Measurements from ENCODE around the gene TM9SF2.

Gene TM9SF2

DNA sequence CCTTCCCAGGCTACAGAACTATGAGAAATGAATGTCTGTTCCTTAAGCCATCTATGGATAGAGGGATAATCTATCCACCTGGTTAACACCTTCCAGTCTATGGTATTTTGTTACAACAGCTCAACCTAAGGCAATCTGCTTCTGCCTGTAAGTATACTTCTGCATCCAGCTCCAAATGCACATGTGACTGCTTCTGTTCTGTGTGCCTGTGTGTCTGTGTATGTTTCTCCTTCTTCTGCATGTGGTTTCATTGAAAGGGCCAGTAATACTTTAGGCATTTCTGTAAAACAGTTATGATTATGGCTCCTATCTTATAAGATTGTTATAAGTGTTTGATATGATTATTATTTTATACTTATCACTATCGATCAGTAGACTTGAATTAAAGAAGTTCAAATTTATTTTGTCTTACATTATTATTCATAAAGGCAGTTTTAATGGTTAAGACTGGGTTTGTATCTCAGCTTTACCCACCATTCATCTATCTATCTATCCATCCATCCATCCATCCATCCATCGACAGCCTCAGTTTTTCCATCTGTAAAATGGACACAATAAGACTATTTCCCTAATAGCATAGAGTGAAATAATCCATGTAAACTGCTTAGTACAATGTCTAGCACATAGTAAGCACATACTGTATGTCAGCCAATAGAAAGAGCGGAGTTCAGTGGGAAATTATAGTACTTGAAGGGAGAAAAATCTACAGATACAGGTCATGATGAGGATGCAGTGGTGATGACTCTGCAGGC, 37.5 kb upstream of the TM9SF2 start:
- no peak overlapping the region for H2AK5ac ChIP-seq (ENCODE audit: low read depth, low read length)
- H3K9ac ChIP-seq (ENCODE audit: low read depth, low read length, poor library complexity): no peak overlapping the region
- H3K4me3 ChIP-seq (ENCODE audit: low read length in 2 of 2): no peak overlapping the region
- no peak overlapping the region for H2BK15ac ChIP-seq (ENCODE audit: low read length)
- H3K14ac ChIP-seq (ENCODE audit: low read length): no peak overlapping the region
- H3K18ac ChIP-seq (ENCODE audit: low read length): no peak overlapping the region
- no peaks in the 10 kb centered on the region for H3K36me3 ChIP-seq (replicated peaks in 1 of 2; ENCODE audit: control insufficient read depth in 2 of 2, insufficient read depth in 2 of 2, low read length in 2 of 2)
- H2BK120ac ChIP-seq (ENCODE audit: low read depth, low read length): no peak overlapping the region
- no peak overlapping the region for H4K8ac ChIP-seq (ENCODE audit: low read depth, low read length)
- no peak overlapping the region for H3K4ac ChIP-seq (ENCODE audit: low read length)
- H3K27me3 ChIP-seq (ENCODE audit: control insufficient read depth in 3 of 3, insufficient read depth in 3 of 3, low read depth in 1 of 3, low read length in 3 of 3): peaks cover 0 to 13% (median 0%) of the 10 kb centered on the region in 3 experiments
- H3K27ac ChIP-seq (replicated peaks; ENCODE audit: low read length): no peak overlapping the region
- H2BK12ac ChIP-seq (ENCODE audit: low read length): no peak overlapping the region
- DNase-seq (ENCODE audit: low spot score): no peak
- no peak overlapping the region for H3K23ac ChIP-seq (ENCODE audit: low read depth, low read length, poor library complexity)
- H2AFZ ChIP-seq (ENCODE audit: low read length): no peak overlapping the region
- no peaks in the 10 kb centered on the region for H3K79me1 ChIP-seq (ENCODE audit: low read depth, low read length)
- no peak overlapping the region for H4K91ac ChIP-seq (ENCODE audit: low read depth, low read length, poor library complexity)
- peaks cover 0 to under 1% of the 10 kb centered on the region in 2 donors for H3K4me1 ChIP-seq (ENCODE audit: control insufficient read depth in 2 of 2, insufficient read depth in 1 of 2, low read depth in 1 of 2, low read length in 2 of 2)
- H2BK5ac ChIP-seq (ENCODE audit: low read length): no peak overlapping the region
- H3K9me3 ChIP-seq (replicated peaks in 1 of 2; ENCODE audit: control insufficient read depth in 2 of 2, insufficient read depth in 1 of 2, low read depth in 1 of 2, low read length in 2 of 2): no peaks in the 10 kb centered on the region
- H3K4me2 ChIP-seq (ENCODE audit: insufficient read depth, low read length, poor library complexity, severe bottlenecking): no peak overlapping the region
- no CpG with 5 or more reads among the region's 3 CpGs for WGBS, 2 donors (ENCODE audit: extremely low coverage in 2 of 2, insufficient read length in 2 of 2, insufficient replicate concordance in 1 of 2)

DNA sequence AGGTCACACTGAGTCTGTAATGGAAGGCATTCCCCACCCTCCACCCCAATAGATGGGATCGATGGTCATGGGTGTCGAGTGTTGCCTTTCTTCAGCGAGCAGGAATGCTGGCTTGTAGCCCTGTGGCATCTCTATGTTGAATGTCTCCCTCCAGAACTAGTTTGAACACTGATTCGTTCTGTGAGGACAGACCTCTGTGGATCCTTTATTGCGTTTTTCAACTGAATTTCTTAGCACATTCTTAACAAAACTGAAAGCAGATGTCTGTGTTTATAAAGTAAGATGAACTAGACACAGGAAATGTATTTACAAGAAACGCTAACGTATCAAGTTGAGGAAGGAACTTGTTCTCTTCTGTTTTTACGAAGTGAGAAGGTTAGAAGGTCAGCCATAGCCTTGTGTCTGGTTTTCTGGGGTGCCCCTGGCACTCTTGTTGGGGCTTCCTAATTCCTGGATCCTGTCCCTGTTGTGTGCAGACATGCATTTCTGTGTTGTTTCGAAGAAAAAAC, 36.8 kb upstream of the TM9SF2 start:
- Histone ChIP-seq H4K8ac (ENCODE audit: low read depth, low read length) (no peak overlapping the region), H3K14ac (ENCODE audit: low read length) (no peak overlapping the region), H3K79me1 (ENCODE audit: low read depth, low read length) (no peaks in the 10 kb centered on the region), H2BK5ac (ENCODE audit: low read length) (no peak overlapping the region), H3K23ac (ENCODE audit: low read depth, low read length, poor library complexity) (no peak overlapping the region), H3K4ac (ENCODE audit: low read length) (no peak overlapping the region), H2AK5ac (ENCODE audit: low read depth, low read length) (no peak overlapping the region), H2AFZ (ENCODE audit: low read length) (no peak overlapping the region), H3K18ac (ENCODE audit: low read length) (no peak overlapping the region), H3K9ac (ENCODE audit: low read depth, low read length, poor library complexity) (no peak overlapping the region), H3K9me3 (replicated peaks in 1 of 2; ENCODE audit: control insufficient read depth in 2 of 2, insufficient read depth in 1 of 2, low read depth in 1 of 2, low read length in 2 of 2) (no peaks in the 10 kb centered on the region), H3K36me3 (replicated peaks in 1 of 2; ENCODE audit: control insufficient read depth in 2 of 2, insufficient read depth in 2 of 2, low read length in 2 of 2) (no peaks in the 10 kb centered on the region), H2BK12ac (ENCODE audit: low read length) (no peak overlapping the region), H2BK15ac (ENCODE audit: low read length) (no peak overlapping the region), H3K4me1 (ENCODE audit: control insufficient read depth in 2 of 2, insufficient read depth in 1 of 2, low read depth in 1 of 2, low read length in 2 of 2) (peaks cover 0 to 4% of the 10 kb centered on the region in 2 donors), H3K27ac (replicated peaks; ENCODE audit: low read length) (no peak overlapping the region), H3K4me2 (ENCODE audit: insufficient read depth, low read length, poor library complexity, severe bottlenecking) (no peak overlapping the region), H4K91ac (ENCODE audit: low read depth, low read length, poor library complexity) (no peak overlapping the region), H3K27me3 (ENCODE audit: control insufficient read depth in 3 of 3, insufficient read depth in 3 of 3, low read depth in 1 of 3, low read length in 3 of 3) (peaks cover 0 to 9% (median 0%) of the 10 kb centered on the region in 3 experiments), H2BK120ac (ENCODE audit: low read depth, low read length) (no peak overlapping the region), H3K4me3 (ENCODE audit: low read length in 2 of 2) (no peak overlapping the region)
- no peak for DNase-seq (ENCODE audit: low spot score)
- no CpG with 5 or more reads among the region's 9 CpGs for WGBS, 2 donors (ENCODE audit: extremely low coverage in 2 of 2, insufficient read length in 2 of 2, insufficient replicate concordance in 1 of 2)

DNA sequence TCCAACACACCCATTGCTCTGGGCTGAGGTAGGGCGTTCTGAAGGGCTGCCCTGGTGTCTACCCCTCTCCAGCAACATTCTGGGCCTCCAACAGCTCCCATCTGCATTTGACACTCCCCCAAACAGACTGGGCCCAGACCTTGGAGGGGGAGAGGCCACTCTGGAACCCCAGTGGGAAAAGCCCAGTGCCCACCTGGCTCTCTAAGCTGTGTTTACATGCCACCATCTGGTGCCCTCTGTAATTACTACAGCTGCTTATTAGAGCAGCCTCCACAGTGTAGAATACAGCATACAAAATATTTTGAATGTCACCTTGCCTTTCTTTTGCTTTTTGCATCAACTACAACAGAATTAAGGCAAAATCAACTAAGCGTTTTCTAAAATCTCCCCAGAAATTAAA, 35.8 kb upstream of the TM9SF2 start:
- no peak overlapping the region for H3K27ac ChIP-seq (replicated peaks; ENCODE audit: low read length)
- H2AFZ ChIP-seq (ENCODE audit: low read length): no peak overlapping the region
- WGBS, 2 donors (ENCODE audit: extremely low coverage in 2 of 2, insufficient read length in 2 of 2, insufficient replicate concordance in 1 of 2): no CpG with 5 or more reads among the region's 2 CpGs
- no peaks in the 10 kb centered on the region for H3K9me3 ChIP-seq (replicated peaks in 1 of 2; ENCODE audit: control insufficient read depth in 2 of 2, insufficient read depth in 1 of 2, low read depth in 1 of 2, low read length in 2 of 2)
- peaks cover 0 to 6% of the 10 kb centered on the region in 2 donors for H3K4me1 ChIP-seq (ENCODE audit: control insufficient read depth in 2 of 2, insufficient read depth in 1 of 2, low read depth in 1 of 2, low read length in 2 of 2)
- no peak overlapping the region for H3K9ac ChIP-seq (ENCODE audit: low read depth, low read length, poor library complexity)
- DNase-seq (ENCODE audit: low spot score): no peak
- no peak overlapping the region for H2AK5ac ChIP-seq (ENCODE audit: low read depth, low read length)
- H2BK15ac ChIP-seq (ENCODE audit: low read length): no peak overlapping the region
- no peak overlapping the region for H3K18ac ChIP-seq (ENCODE audit: low read length)
- H3K14ac ChIP-seq (ENCODE audit: low read length): no peak overlapping the region
- H3K23ac ChIP-seq (ENCODE audit: low read depth, low read length, poor library complexity): no peak overlapping the region
- peaks cover 0 to 9% (median 0%) of the 10 kb centered on the region in 3 experiments for H3K27me3 ChIP-seq (ENCODE audit: control insufficient read depth in 3 of 3, insufficient read depth in 3 of 3, low read depth in 1 of 3, low read length in 3 of 3)
- H3K36me3 ChIP-seq (replicated peaks in 1 of 2; ENCODE audit: control insufficient read depth in 2 of 2, insufficient read depth in 2 of 2, low read length in 2 of 2): no peaks in the 10 kb centered on the region
- H4K91ac ChIP-seq (ENCODE audit: low read depth, low read length, poor library complexity): no peak overlapping the region
- H2BK5ac ChIP-seq (ENCODE audit: low read length): no peak overlapping the region
- H3K4me2 ChIP-seq (ENCODE audit: insufficient read depth, low read length, poor library complexity, severe bottlenecking): no peak overlapping the region
- no peak overlapping the region for H3K4me3 ChIP-seq (ENCODE audit: low read length in 2 of 2)
- no peaks in the 10 kb centered on the region for H3K79me1 ChIP-seq (ENCODE audit: low read depth, low read length)
- H2BK12ac ChIP-seq (ENCODE audit: low read length): no peak overlapping the region
- no peak overlapping the region for H2BK120ac ChIP-seq (ENCODE audit: low read depth, low read length)
- H4K8ac ChIP-seq (ENCODE audit: low read depth, low read length): no peak overlapping the region
- no peak overlapping the region for H3K4ac ChIP-seq (ENCODE audit: low read length)

- Histone ChIP-seq H3K9ac (ENCODE audit: low read depth, low read length, poor library complexity) (no peak overlapping the region), H3K4me3 (ENCODE audit: low read length in 2 of 2) (no peak overlapping the region), H2BK5ac (ENCODE audit: low read length) (no peak overlapping the region), H2BK15ac (ENCODE audit: low read length) (no peak overlapping the region), H3K18ac (ENCODE audit: low read length) (no peak overlapping the region), H3K14ac (ENCODE audit: low read length) (no peak overlapping the region), H3K27me3 (ENCODE audit: control insufficient read depth in 3 of 3, insufficient read depth in 3 of 3, low read depth in 1 of 3, low read length in 3 of 3) (peaks cover 0 to 9% (median 0%) of the 10 kb centered on the region in 3 experiments), H3K4ac (ENCODE audit: low read length) (no peak overlapping the region), H2BK120ac (ENCODE audit: low read depth, low read length) (no peak overlapping the region), H2BK12ac (ENCODE audit: low read length) (no peak overlapping the region), H4K91ac (ENCODE audit: low read depth, low read length, poor library complexity) (no peak overlapping the region), H3K23ac (ENCODE audit: low read depth, low read length, poor library complexity) (no peak overlapping the region), H2AK5ac (ENCODE audit: low read depth, low read length) (no peak overlapping the region), H3K36me3 (replicated peaks in 1 of 2; ENCODE audit: control insufficient read depth in 2 of 2, insufficient read depth in 2 of 2, low read length in 2 of 2) (no peaks in the 10 kb centered on the region), H2AFZ (ENCODE audit: low read length) (no peak overlapping the region), H3K4me1 (ENCODE audit: control insufficient read depth in 2 of 2, insufficient read depth in 1 of 2, low read depth in 1 of 2, low read length in 2 of 2) (peaks cover 0 to 6% of the 10 kb centered on the region in 2 donors), H3K4me2 (ENCODE audit: insufficient read depth, low read length, poor library complexity, severe bottlenecking) (no peak overlapping the region), H4K8ac (ENCODE audit: low read depth, low read length) (no peak overlapping the region), H3K27ac (replicated peaks; ENCODE audit: low read length) (no peak overlapping the region), H3K79me1 (ENCODE audit: low read depth, low read length) (no peaks in the 10 kb centered on the region), H3K9me3 (replicated peaks in 1 of 2; ENCODE audit: control insufficient read depth in 2 of 2, insufficient read depth in 1 of 2, low read depth in 1 of 2, low read length in 2 of 2) (no peaks in the 10 kb centered on the region)
- DNase-seq (ENCODE audit: low spot score): no peak
- no CpG with 5 or more reads among the region's 4 CpGs for WGBS, 2 donors (ENCODE audit: extremely low coverage in 2 of 2, insufficient read length in 2 of 2, insufficient replicate concordance in 1 of 2)
Measured at GRCh38 chr13:99467764-99468163, 33.5 kb upstream of the TM9SF2 start.
